Measurements from ENCODE around the gene TBX19.

The TBX19 gene

GRCh38 chr1:168341483-168341975 lies 60.9 kb downstream of the TBX19 start:
- Histone ChIP-seq H3K27ac (ENCODE audit: low read length, poor library complexity, severe bottlenecking) (no peak overlapping the region), H2BK120ac (ENCODE audit: low read depth, low read length) (no peak overlapping the region), H2BK5ac (ENCODE audit: low read depth, low read length, poor library complexity, severe bottlenecking) (no peak overlapping the region), H2AK5ac (ENCODE audit: low read length, severe bottlenecking) (no peak overlapping the region), H3K4ac (ENCODE audit: low read depth in 1 of 2, low read length in 2 of 2) (no peak overlapping the region), H3K18ac (ENCODE audit: low read depth in 1 of 2, low read length in 2 of 2) (no peak overlapping the region), H4K91ac (ENCODE audit: low read length) (no peak overlapping the region), H3K27me3 (ENCODE audit: control insufficient read depth in 1 of 2, insufficient read depth in 1 of 2, low read length in 2 of 2) (no peaks in the 10 kb centered on the region), H3K9me3 (ENCODE audit: control insufficient read depth, low read length) (no peaks in the 10 kb centered on the region), H2AFZ (ENCODE audit: low read depth, low read length) (no peak overlapping the region), H3K4me2 (ENCODE audit: low read length, poor library complexity, severe bottlenecking) (no peak overlapping the region), H3K4me3 (ENCODE audit: insufficient read depth in 1 of 2, low read depth in 1 of 2, low read length in 2 of 2) (no peak overlapping the region), H2BK15ac (ENCODE audit: low read depth, poor library complexity, severe bottlenecking) (no peak overlapping the region), H2BK12ac (ENCODE audit: low read length in 2 of 2) (no peak overlapping the region), H3K79me1 (replicated peaks; ENCODE audit: low read length, poor library complexity, severe bottlenecking) (no peaks in the 10 kb centered on the region), H4K8ac (ENCODE audit: low read length) (no peak overlapping the region), H3K36me3 (ENCODE audit: control insufficient read depth in 1 of 2, insufficient read depth in 2 of 2, low read depth in 1 of 2, low read length in 2 of 2) (no peaks in the 10 kb centered on the region), H3K23ac (ENCODE audit: low read length in 2 of 2) (no peak overlapping the region), H3K9ac (ENCODE audit: low read length) (no peak overlapping the region), H3K14ac (ENCODE audit: low read length in 2 of 2) (no peak overlapping the region), H3K4me1 (ENCODE audit: control insufficient read depth, insufficient read depth, low read depth, low read length) (peaks cover 3% of the 10 kb centered on the region)
- 94% methylated on average over 3 of the region's 3 CpGs for WGBS
- no peak for DNase-seq

- no peaks in the 10 kb centered on the region for H3K9me3 ChIP-seq (ENCODE audit: control insufficient read depth, low read length)
- H3K9ac ChIP-seq (ENCODE audit: low read length): peak overlapping the region; percentile 82
- H2BK5ac ChIP-seq (ENCODE audit: low read depth, low read length, poor library complexity, severe bottlenecking): no peak overlapping the region
- no peaks in the 10 kb centered on the region for H3K79me1 ChIP-seq (replicated peaks; ENCODE audit: low read length, poor library complexity, severe bottlenecking)
- no peak overlapping the region for H3K4ac ChIP-seq (ENCODE audit: low read depth in 1 of 2, low read length in 2 of 2)
- no peaks in the 10 kb centered on the region for H3K36me3 ChIP-seq (ENCODE audit: control insufficient read depth in 1 of 2, insufficient read depth in 2 of 2, low read depth in 1 of 2, low read length in 2 of 2)
- H2BK15ac ChIP-seq (ENCODE audit: low read depth, poor library complexity, severe bottlenecking): no peak overlapping the region
- H3K4me3 ChIP-seq (ENCODE audit: insufficient read depth in 1 of 2, low read depth in 1 of 2, low read length in 2 of 2): peak overlapping the region; percentile 30 to 68
- H2AK5ac ChIP-seq (ENCODE audit: low read length, severe bottlenecking): no peak overlapping the region
- H3K27me3 ChIP-seq (ENCODE audit: control insufficient read depth in 1 of 2, insufficient read depth in 1 of 2, low read length in 2 of 2): no peaks in the 10 kb centered on the region
- H3K14ac ChIP-seq (ENCODE audit: low read length in 2 of 2): no peak overlapping the region
- peak overlapping the region; percentile 30 for H2BK120ac ChIP-seq (ENCODE audit: low read depth, low read length)
- peak; percentile 83 for DNase-seq
- H3K4me1 ChIP-seq (ENCODE audit: control insufficient read depth, insufficient read depth, low read depth, low read length): peaks cover 3% of the 10 kb centered on the region
- WGBS: 19% methylated on average over 19 of the region's 21 CpGs
- no peak overlapping the region for H4K91ac ChIP-seq (ENCODE audit: low read length)
- H3K27ac ChIP-seq (ENCODE audit: low read length, poor library complexity, severe bottlenecking): no peak overlapping the region
- no peak overlapping the region for H3K23ac ChIP-seq (ENCODE audit: low read length in 2 of 2)
- H4K8ac ChIP-seq (ENCODE audit: low read length): peak overlapping the region; percentile 45
- peak overlapping the region in 1 of 2 experiments; percentile 93 for H3K18ac ChIP-seq (ENCODE audit: low read depth in 1 of 2, low read length in 2 of 2)
- H3K4me2 ChIP-seq (ENCODE audit: low read length, poor library complexity, severe bottlenecking): peak overlapping the region; percentile 85
- H2AFZ ChIP-seq (ENCODE audit: low read depth, low read length): peak overlapping the region; percentile 84
- peak overlapping the region in 1 of 2 experiments; percentile 83 for H2BK12ac ChIP-seq (ENCODE audit: low read length in 2 of 2)
These were observed 62.0 kb downstream of the TBX19 start for GRCh38 chr1:168342572-168343280.

GRCh38 chr1:168343566-168343965 lies 62.9 kb downstream of the TBX19 start:
- Histone ChIP-seq H3K4me3 (ENCODE audit: insufficient read depth in 1 of 2, low read depth in 1 of 2, low read length in 2 of 2) (no peak overlapping the region), H3K4ac (ENCODE audit: low read depth in 1 of 2, low read length in 2 of 2) (no peak overlapping the region), H3K36me3 (ENCODE audit: control insufficient read depth in 1 of 2, insufficient read depth in 2 of 2, low read depth in 1 of 2, low read length in 2 of 2) (no peaks in the 10 kb centered on the region), H2BK12ac (ENCODE audit: low read length in 2 of 2) (no peak overlapping the region), H4K8ac (ENCODE audit: low read length) (no peak overlapping the region), H3K4me2 (ENCODE audit: low read length, poor library complexity, severe bottlenecking) (no peak overlapping the region), H3K23ac (ENCODE audit: low read length in 2 of 2) (no peak overlapping the region), H3K4me1 (ENCODE audit: control insufficient read depth, insufficient read depth, low read depth, low read length) (peaks cover 3% of the 10 kb centered on the region), H4K91ac (ENCODE audit: low read length) (no peak overlapping the region), H3K9me3 (ENCODE audit: control insufficient read depth, low read length) (no peaks in the 10 kb centered on the region), H2AK5ac (ENCODE audit: low read length, severe bottlenecking) (no peak overlapping the region), H3K27me3 (ENCODE audit: control insufficient read depth in 1 of 2, insufficient read depth in 1 of 2, low read length in 2 of 2) (no peaks in the 10 kb centered on the region), H3K79me1 (replicated peaks; ENCODE audit: low read length, poor library complexity, severe bottlenecking) (no peaks in the 10 kb centered on the region), H2BK15ac (ENCODE audit: low read depth, poor library complexity, severe bottlenecking) (no peak overlapping the region), H3K18ac (ENCODE audit: low read depth in 1 of 2, low read length in 2 of 2) (no peak overlapping the region), H2BK5ac (ENCODE audit: low read depth, low read length, poor library complexity, severe bottlenecking) (no peak overlapping the region), H2AFZ (ENCODE audit: low read depth, low read length) (no peak overlapping the region), H3K14ac (ENCODE audit: low read length in 2 of 2) (no peak overlapping the region), H3K9ac (ENCODE audit: low read length) (peak overlapping the region; percentile 82), H2BK120ac (ENCODE audit: low read depth, low read length) (no peak overlapping the region), H3K27ac (ENCODE audit: low read length, poor library complexity, severe bottlenecking) (no peak overlapping the region)
- no peak for DNase-seq
- 85% methylated on average over 6 of the region's 6 CpGs for WGBS

GRCh38 chr1:168344517-168344916 lies 63.8 kb downstream of the TBX19 start:
- Histone ChIP-seq H3K4ac (ENCODE audit: low read depth in 1 of 2, low read length in 2 of 2) (no peak overlapping the region), H2AFZ (ENCODE audit: low read depth, low read length) (no peak overlapping the region), H3K27ac (ENCODE audit: low read length, poor library complexity, severe bottlenecking) (no peak overlapping the region), H3K36me3 (ENCODE audit: control insufficient read depth in 1 of 2, insufficient read depth in 2 of 2, low read depth in 1 of 2, low read length in 2 of 2) (no peaks in the 10 kb centered on the region), H2BK12ac (ENCODE audit: low read length in 2 of 2) (no peak overlapping the region), H4K91ac (ENCODE audit: low read length) (no peak overlapping the region), H3K4me3 (ENCODE audit: insufficient read depth in 1 of 2, low read depth in 1 of 2, low read length in 2 of 2) (no peak overlapping the region), H3K4me1 (ENCODE audit: control insufficient read depth, insufficient read depth, low read depth, low read length) (peaks cover 3% of the 10 kb centered on the region), H3K9ac (ENCODE audit: low read length) (no peak overlapping the region), H3K23ac (ENCODE audit: low read length in 2 of 2) (no peak overlapping the region), H3K4me2 (ENCODE audit: low read length, poor library complexity, severe bottlenecking) (no peak overlapping the region), H2BK120ac (ENCODE audit: low read depth, low read length) (no peak overlapping the region), H4K8ac (ENCODE audit: low read length) (no peak overlapping the region), H2AK5ac (ENCODE audit: low read length, severe bottlenecking) (no peak overlapping the region), H3K79me1 (replicated peaks; ENCODE audit: low read length, poor library complexity, severe bottlenecking) (no peaks in the 10 kb centered on the region), H3K9me3 (ENCODE audit: control insufficient read depth, low read length) (no peaks in the 10 kb centered on the region), H2BK15ac (ENCODE audit: low read depth, poor library complexity, severe bottlenecking) (no peak overlapping the region), H3K18ac (ENCODE audit: low read depth in 1 of 2, low read length in 2 of 2) (no peak overlapping the region), H3K27me3 (ENCODE audit: control insufficient read depth in 1 of 2, insufficient read depth in 1 of 2, low read length in 2 of 2) (no peaks in the 10 kb centered on the region), H3K14ac (ENCODE audit: low read length in 2 of 2) (no peak overlapping the region), H2BK5ac (ENCODE audit: low read depth, low read length, poor library complexity, severe bottlenecking) (no peak overlapping the region)
- WGBS: 86% methylated on average over 2 of the region's 4 CpGs
- DNase-seq: no peak
